Stimulated activated naive B cell treated with anti-CD40 and anti-IgM and Interleukin-4, amounts not matched to agents 10 μg/mL and 1 μg/mL and 100 μg/mL, for 72 hours (primary cell): Measurements from ENCODE around the gene MICU2.
A peak's percentile ranks its signal among the peaks of the same experiment; 100 is the strongest.

Source experiments
- ATAC-seq, 2 donors: fragments of 150-1000 bp; cut with Tn5 transposase; replicated peaks; 2 replicates each; pipeline ENCODE4 v1.10.0; 2021; ENCODE audit warnings: moderate library complexity in 1 of 2
- DNase-seq: peaks from one replicate; pipeline ENCODE4 v3.0.0; 2021
- H3K27ac Mint-ChIP-seq: one replicate; pipeline ENCODE4 v1.8.0; 2022; ENCODE audit warnings: mild to moderate bottlenecking, mixed read lengths
- H3K27me3 Mint-ChIP-seq, 2 donors: one replicate each; pipeline ENCODE4 v1.8.0; 2022; ENCODE audit warnings: mixed read lengths in 2 of 2
- H3K36me3 Mint-ChIP-seq, 2 donors: one replicate each; pipeline ENCODE4 v1.8.0; 2022; ENCODE audit warnings: mixed read lengths in 2 of 2, mild to moderate bottlenecking in 1 of 2
- H3K4me1 Mint-ChIP-seq, 2 donors: one replicate each; pipeline ENCODE4 v1.8.0; 2022; ENCODE audit warnings: mixed read lengths in 2 of 2, mild to moderate bottlenecking in 1 of 2
- H3K4me3 Mint-ChIP-seq, 2 donors: one replicate each; pipeline ENCODE4 v1.8.0; 2022; ENCODE audit warnings: mild to moderate bottlenecking in 2 of 2, mixed read lengths in 2 of 2, moderate library complexity in 1 of 2
- H3K9me3 Mint-ChIP-seq, 2 donors: one replicate each; pipeline ENCODE4 v1.8.0; 2022; ENCODE audit warnings: mixed read lengths in 2 of 2, mild to moderate bottlenecking in 1 of 2

Gene MICU2

GRCh38 chr13:21466527-21466926 is 137.4 kb downstream of the MICU2 start:
- no peaks in the 10 kb centered on the region for H3K4me1 Mint-ChIP-seq
- ATAC-seq (no peak), DNase-seq (no peak)
- peaks cover 5 to 6% of the 10 kb centered on the region in 2 donors for H3K9me3 Mint-ChIP-seq
- H3K4me3 Mint-ChIP-seq: no peak overlapping the region
- peaks cover 1 to 2% of the 10 kb centered on the region in 2 donors for H3K36me3 Mint-ChIP-seq
- H3K27me3 Mint-ChIP-seq: peaks cover 2 to 6% of the 10 kb centered on the region in 2 donors
- no peak overlapping the region for H3K27ac Mint-ChIP-seq

- H3K9me3 Mint-ChIP-seq: peaks cover 2 to 3% of the 10 kb centered on the region in 2 donors
- DNase-seq (no peak), ATAC-seq (no peak)
- no peak overlapping the region for H3K4me3 Mint-ChIP-seq
- no peaks in the 10 kb centered on the region for H3K36me3 Mint-ChIP-seq
- no peak overlapping the region for H3K27ac Mint-ChIP-seq
- H3K4me1 Mint-ChIP-seq: no peaks in the 10 kb centered on the region
- peaks cover 0 to 2% of the 10 kb centered on the region in 2 donors for H3K27me3 Mint-ChIP-seq
Measured at GRCh38 chr13:21465710-21466160, 138.2 kb downstream of the MICU2 start.

- Mint-ChIP-seq H3K27me3 (no peaks in the 10 kb centered on the region), H3K9me3 (peaks cover 0 to 1% of the 10 kb centered on the region in 2 donors), H3K36me3 (no peaks in the 10 kb centered on the region), H3K4me3 (no peak overlapping the region), H3K27ac (no peak overlapping the region), H3K4me1 (peaks cover 2 to 3% of the 10 kb centered on the region in 2 donors)
- ATAC-seq: no peak
- DNase-seq: no peak
Measured at GRCh38 chr13:21463424-21463823, 140.5 kb downstream of the MICU2 start.

- no peaks in the 10 kb centered on the region for H3K27me3 Mint-ChIP-seq
- peaks cover 10 to 20% of the 10 kb centered on the region in 2 donors for H3K4me1 Mint-ChIP-seq
- H3K9me3 Mint-ChIP-seq: no peaks in the 10 kb centered on the region
- H3K36me3 Mint-ChIP-seq: peaks cover 0 to 3% of the 10 kb centered on the region in 2 donors
- ATAC-seq (no peak), DNase-seq (no peak)
- H3K4me3 Mint-ChIP-seq: peak overlapping the region in 1 of 2 donors; percentile 25
- H3K27ac Mint-ChIP-seq: no peak overlapping the region
Measured at GRCh38 chr13:21461131-21461530, 142.8 kb downstream of the MICU2 start.

- Mint-ChIP-seq H3K4me1 (peaks cover 12 to 33% of the 10 kb centered on the region in 2 donors), H3K36me3 (peaks cover 4 to 11% of the 10 kb centered on the region in 2 donors), H3K4me3 (peak within 1 kb of the TSS; percentile 90 to 96), H3K9me3 (no peaks in the 10 kb centered on the region), H3K27ac (peak within 1 kb of the TSS; percentile 95), H3K27me3 (no peaks in the 10 kb centered on the region)
- ATAC-seq (peak; percentile 88 to 91), DNase-seq (peak; percentile 82)
Measured at GRCh38 chr13:21458813-21459701, 144.9 kb downstream of the MICU2 start, which contains the start of gene ZDHHC20. ZDHHC20 (minus strand) TSS chr13:21459303; CDS start chr13:21459171, 132 bp downstream.

- DNase-seq (peak; percentile 9), ATAC-seq (peak; percentile 35 to 48)
- Mint-ChIP-seq H3K36me3 (peaks cover 4 to 11% of the 10 kb centered on the region in 2 donors), H3K4me1 (peaks cover 12 to 33% of the 10 kb centered on the region in 2 donors), H3K27me3 (no peaks in the 10 kb centered on the region), H3K9me3 (no peaks in the 10 kb centered on the region), H3K4me3 (peak overlapping the region; percentile 90 to 96), H3K27ac (peak overlapping the region; percentile 95)
Measured at GRCh38 chr13:21458451-21458812, 145.5 kb downstream of the MICU2 start.

- H3K27ac Mint-ChIP-seq: no peak overlapping the region
- DNase-seq (no peak), ATAC-seq (no peak)
- H3K4me1 Mint-ChIP-seq: peaks cover 16 to 37% of the 10 kb centered on the region in 2 donors
- no peaks in the 10 kb centered on the region for H3K27me3 Mint-ChIP-seq
- peaks cover 3 to 5% of the 10 kb centered on the region in 2 donors for H3K9me3 Mint-ChIP-seq
- peaks cover 5 to 21% of the 10 kb centered on the region in 2 donors for H3K36me3 Mint-ChIP-seq
- no peak overlapping the region for H3K4me3 Mint-ChIP-seq
Measured at GRCh38 chr13:21453387-21454081, 150.4 kb downstream of the MICU2 start.

GRCh38 chr13:21450936-21451335 is 153.0 kb downstream of the MICU2 start:
- Mint-ChIP-seq H3K4me1 (peaks cover 10 to 30% of the 10 kb centered on the region in 2 donors), H3K9me3 (peaks cover 3 to 5% of the 10 kb centered on the region in 2 donors), H3K36me3 (peaks cover 6 to 26% of the 10 kb centered on the region in 2 donors), H3K4me3 (no peak overlapping the region), H3K27ac (no peak overlapping the region), H3K27me3 (no peaks in the 10 kb centered on the region)
- no peak for DNase-seq
- no peak for ATAC-seq

GRCh38 chr13:21446656-21447055 is 157.3 kb downstream of the MICU2 start:
- Mint-ChIP-seq H3K27ac (no peak overlapping the region), H3K27me3 (no peaks in the 10 kb centered on the region), H3K4me1 (peaks cover 19 to 41% of the 10 kb centered on the region in 2 donors), H3K9me3 (peaks cover 0 to 2% of the 10 kb centered on the region in 2 donors), H3K4me3 (no peak overlapping the region), H3K36me3 (peaks cover 1 to 13% of the 10 kb centered on the region in 2 donors)
- no peak for DNase-seq
- ATAC-seq: no peak

- H3K27ac Mint-ChIP-seq: no peak overlapping the region
- H3K4me3 Mint-ChIP-seq: no peak overlapping the region
- peaks cover 20 to 48% of the 10 kb centered on the region in 2 donors for H3K4me1 Mint-ChIP-seq
- H3K36me3 Mint-ChIP-seq: peaks cover 1 to 13% of the 10 kb centered on the region in 2 donors
- ATAC-seq: no peak
- peaks cover 0 to 2% of the 10 kb centered on the region in 2 donors for H3K9me3 Mint-ChIP-seq
- no peaks in the 10 kb centered on the region for H3K27me3 Mint-ChIP-seq
- DNase-seq: no peak
Measured at GRCh38 chr13:21445759-21446158, 158.2 kb downstream of the MICU2 start.

- Mint-ChIP-seq H3K36me3 (peaks cover 8 to 19% of the 10 kb centered on the region in 2 donors), H3K4me1 (peaks cover 19 to 47% of the 10 kb centered on the region in 2 donors), H3K27me3 (no peaks in the 10 kb centered on the region), H3K27ac (peak overlapping the region; percentile 56), H3K9me3 (peaks cover 4% of the 10 kb centered on the region in 2 donors), H3K4me3 (no peak overlapping the region)
- DNase-seq (no peak), ATAC-seq (no peak)
Measured at GRCh38 chr13:21443171-21443570, 160.8 kb downstream of the MICU2 start.
